GM13976 (cell line): ENCODE results near the gene TMEM176A.

Experiments used
- DNase-seq: peaks from one replicate; pipeline ENCODE4 v3.0.0; 2012; ENCODE audit warnings: low spot score
- CTCF ChIP-seq: IDR thresholded peaks from 2 replicates; pipeline ENCODE4 v1.5.1; 2012; ENCODE audit warnings: borderline replicate concordance, mild to moderate bottlenecking; ENCODE audit not compliant: insufficient read depth; ENCODE audit errors: extremely low read depth, missing control alignments, control extremely low read depth
- in situ Hi-C: fragments of 300-500 bp; cut with MboI; formaldehyde crosslinking; loops from one replicate; pipeline ENCODE4 v1.12.0; 2022; ENCODE audit warnings: low sequenced_read_pairs, mixed read lengths, inconsistent platforms; ENCODE audit not compliant: unreplicated experiment

TMEM176A gene

GRCh38 chr7:150824379-150825177 is 24.0 kb downstream of the TMEM176A start:
- no peak for DNase-seq
- TF ChIP-seq CTCF, result no peak
- in situ Hi-C loops, result no loop called here

GRCh38 chr7:150826061-150826849 is 25.7 kb downstream of the TMEM176A start:
- in situ Hi-C loops, result no loop called here
- no peak for TF ChIP-seq CTCF
- no peak for DNase-seq

DNA sequence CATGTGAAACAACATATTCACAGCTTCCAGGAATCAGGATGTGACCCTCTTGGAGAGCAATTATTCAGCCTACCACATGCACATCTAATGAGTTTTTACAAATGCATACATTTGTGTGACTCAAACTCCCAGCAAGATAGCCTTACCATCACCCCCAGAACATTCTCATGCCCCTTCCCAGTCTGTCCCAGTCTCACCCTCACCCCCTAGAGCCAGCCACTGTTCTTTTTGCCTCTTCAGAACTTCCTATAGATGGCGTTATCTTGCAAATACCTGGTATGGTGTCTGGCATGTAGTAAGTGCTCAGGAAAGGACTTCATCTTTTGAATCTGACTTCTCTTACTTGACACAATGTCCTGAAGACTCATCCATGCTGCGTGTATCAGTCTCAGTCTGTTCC is 27.8 kb downstream of the TMEM176A start:
- DNase-seq, result no peak
- no peak for TF ChIP-seq CTCF
- in situ Hi-C loops, result no loop called here

GRCh38 chr7:150829426-150829825 is 28.9 kb downstream of the TMEM176A start:
- DNase-seq, result no peak
- in situ Hi-C loops, result no loop called here
- TF ChIP-seq CTCF, result no peak

DNA sequence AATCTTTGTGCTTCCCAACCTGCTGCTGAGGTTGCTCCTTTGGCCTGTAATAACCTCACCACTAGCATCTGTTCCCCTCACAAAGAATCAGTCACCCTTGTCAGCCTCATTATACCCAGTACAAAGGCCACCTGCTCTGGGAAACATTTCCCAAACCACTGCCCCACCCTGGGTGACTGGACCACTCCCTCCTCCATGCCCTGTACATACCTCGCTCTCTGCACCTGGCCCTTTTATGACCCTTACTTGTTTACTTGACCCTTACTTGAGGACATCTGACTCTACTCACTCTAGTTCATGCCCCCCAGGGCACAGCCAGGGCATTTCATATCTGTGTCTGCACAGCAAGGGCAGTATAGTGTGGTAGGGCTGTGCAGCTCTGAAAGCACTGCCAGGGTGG is 30.4 kb downstream of the TMEM176A start:
- no peak for DNase-seq
- TF ChIP-seq CTCF, result no peak
- in situ Hi-C loops, result no loop called here

DNA sequence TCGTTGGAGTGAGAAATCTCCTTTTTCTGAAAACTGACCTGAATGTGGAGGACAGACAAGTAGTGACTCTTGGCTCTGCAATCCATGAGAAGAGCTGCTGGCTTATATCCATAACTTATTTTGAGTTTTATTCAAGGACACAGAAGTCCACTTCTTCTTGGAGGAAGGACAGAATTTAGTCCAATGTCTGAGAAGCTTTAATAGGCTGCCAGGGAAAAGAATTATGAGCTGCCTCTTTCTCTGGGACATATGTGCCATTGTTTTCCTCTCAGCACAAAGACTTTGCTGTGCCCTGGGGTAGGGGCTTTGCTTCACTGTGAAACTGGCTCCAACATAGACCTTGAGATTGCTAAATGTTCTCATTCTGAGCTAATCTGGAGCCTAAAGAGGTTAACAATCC is 31.3 kb downstream of the TMEM176A start:
- in situ Hi-C loops, result no loop called here

More for the DNA sequence above, 31.3 kb downstream of the TMEM176A start:
- DNase-seq, result no peak
- TF ChIP-seq CTCF, result no peak
